ENCODE measurements around the gene MCTP1.

Gene MCTP1

DNA sequence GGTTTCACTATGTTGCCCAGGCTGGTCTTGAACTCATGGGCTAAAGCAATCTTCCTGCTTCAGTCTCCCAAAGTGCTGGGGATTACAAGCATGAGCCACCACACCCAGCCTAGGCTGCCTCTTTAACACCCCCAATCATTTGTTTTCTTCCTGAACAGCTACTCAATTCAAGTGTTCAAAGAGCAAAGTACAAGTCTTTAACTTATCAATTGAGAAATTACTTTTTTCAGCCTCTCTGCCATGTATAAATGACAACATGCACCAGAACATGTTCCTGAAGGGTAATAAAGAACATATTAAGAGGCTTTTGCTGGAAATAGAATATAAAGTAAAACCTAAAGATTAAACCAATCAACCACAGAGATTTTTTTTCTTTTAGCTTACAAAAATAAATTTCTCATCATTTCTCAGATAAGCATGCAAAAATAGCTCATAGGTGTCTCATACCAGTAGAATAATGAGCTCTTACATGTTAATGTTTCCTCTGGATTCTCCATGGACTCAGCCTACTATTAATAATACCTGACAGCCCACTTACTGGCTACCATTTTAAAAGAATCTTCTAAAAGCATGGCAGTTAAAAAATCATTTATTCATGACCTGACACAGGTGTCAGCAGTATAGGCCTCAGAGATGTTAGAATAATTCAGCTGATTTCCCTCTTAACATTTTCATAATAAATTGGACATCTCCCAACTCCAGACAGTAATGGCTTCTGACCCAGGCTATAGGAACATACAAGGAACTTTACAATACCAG lies 60.0 kb downstream of the MCTP1 start:
- H3K36me3 ChIP-seq (replicated peaks; ENCODE audit: low read depth, low read length), result no peaks in the 10 kb centered on the region

DNA sequence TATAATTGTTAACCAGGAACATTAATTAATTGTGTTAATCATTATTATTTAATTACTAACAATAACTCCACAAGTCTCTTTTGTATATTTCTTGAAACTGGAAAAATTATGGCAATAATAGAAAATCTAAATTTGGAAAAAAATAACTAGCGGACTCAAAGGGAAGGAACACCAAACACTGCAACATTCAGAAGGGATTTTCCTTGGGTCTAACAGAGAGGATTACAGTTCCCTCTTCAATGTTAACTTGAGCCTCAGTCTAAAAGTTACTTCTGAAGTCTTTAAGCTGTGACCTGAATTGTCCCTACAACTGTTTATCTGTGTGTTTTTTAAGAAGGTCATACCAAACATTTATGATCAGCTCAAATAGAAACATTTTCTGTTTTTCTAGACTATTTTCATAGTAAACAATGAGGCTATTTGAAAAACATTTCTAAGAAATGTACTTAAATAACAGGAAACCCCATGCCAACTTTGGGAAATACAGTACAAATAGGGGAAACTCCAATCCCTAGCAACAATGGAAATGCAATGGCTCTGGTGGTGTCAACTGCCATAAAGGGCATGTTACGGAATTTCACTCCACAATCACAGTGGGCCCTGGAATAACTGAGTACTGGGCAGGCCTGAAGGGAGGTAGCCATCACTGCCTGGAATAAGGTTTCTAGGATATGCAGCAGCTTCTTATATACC lies 61.2 kb downstream of the MCTP1 start:
- Histone ChIP-seq H3K4me2 (ENCODE audit: low read length) (no peak overlapping the region), H3K4me1 (ENCODE audit: low read length) (no peaks in the 10 kb centered on the region), H3K27me3 (ENCODE audit: low read depth, low read length) (no peaks in the 10 kb centered on the region), H3K36me3 (replicated peaks; ENCODE audit: low read depth, low read length) (no peaks in the 10 kb centered on the region), H3K27ac (ENCODE audit: low read length) (no peak overlapping the region), H3K9me3 (ENCODE audit: insufficient read depth, low read length) (no peaks in the 10 kb centered on the region), H4K20me1 (ENCODE audit: insufficient read depth, low read length) (no peaks in the 10 kb centered on the region), H3K79me2 (ENCODE audit: low read length) (no peaks in the 10 kb centered on the region), H3K4me3 (ENCODE audit: low read length) (no peak overlapping the region), H3K9ac (ENCODE audit: low read length) (no peak overlapping the region), H2AFZ (ENCODE audit: low read depth, low read length) (no peak overlapping the region)
- TF ChIP-seq, protein P1, sequence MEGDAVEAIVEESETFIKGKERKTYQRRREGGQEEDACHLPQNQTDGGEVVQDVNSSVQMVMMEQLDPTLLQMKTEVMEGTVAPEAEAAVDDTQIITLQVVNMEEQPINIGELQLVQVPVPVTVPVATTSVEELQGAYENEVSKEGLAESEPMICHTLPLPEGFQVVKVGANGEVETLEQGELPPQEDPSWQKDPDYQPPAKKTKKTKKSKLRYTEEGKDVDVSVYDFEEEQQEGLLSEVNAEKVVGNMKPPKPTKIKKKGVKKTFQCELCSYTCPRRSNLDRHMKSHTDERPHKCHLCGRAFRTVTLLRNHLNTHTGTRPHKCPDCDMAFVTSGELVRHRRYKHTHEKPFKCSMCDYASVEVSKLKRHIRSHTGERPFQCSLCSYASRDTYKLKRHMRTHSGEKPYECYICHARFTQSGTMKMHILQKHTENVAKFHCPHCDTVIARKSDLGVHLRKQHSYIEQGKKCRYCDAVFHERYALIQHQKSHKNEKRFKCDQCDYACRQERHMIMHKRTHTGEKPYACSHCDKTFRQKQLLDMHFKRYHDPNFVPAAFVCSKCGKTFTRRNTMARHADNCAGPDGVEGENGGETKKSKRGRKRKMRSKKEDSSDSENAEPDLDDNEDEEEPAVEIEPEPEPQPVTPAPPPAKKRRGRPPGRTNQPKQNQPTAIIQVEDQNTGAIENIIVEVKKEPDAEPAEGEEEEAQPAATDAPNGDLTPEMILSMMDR (IDR thresholded peaks at IDR 0.05; ENCODE audit: low read depth, low read length), result no peak
- no peak for TF ChIP-seq EZH2phosphoT487 (IDR thresholded peaks at IDR 0.05; ENCODE audit: low read depth)

More for the DNA sequence above, 60.0 kb downstream of the MCTP1 start:
- Histone ChIP-seq H3K4me1 (ENCODE audit: low read length) (no peaks in the 10 kb centered on the region), H2AFZ (ENCODE audit: low read depth, low read length) (no peak overlapping the region), H3K9me3 (ENCODE audit: insufficient read depth, low read length) (no peaks in the 10 kb centered on the region), H3K4me2 (ENCODE audit: low read length) (no peak overlapping the region), H3K4me3 (ENCODE audit: low read length) (no peak overlapping the region), H3K9ac (ENCODE audit: low read length) (no peak overlapping the region), H3K27ac (ENCODE audit: low read length) (no peak overlapping the region), H3K79me2 (ENCODE audit: low read length) (no peaks in the 10 kb centered on the region), H3K27me3 (ENCODE audit: low read depth, low read length) (no peaks in the 10 kb centered on the region), H4K20me1 (ENCODE audit: insufficient read depth, low read length) (no peaks in the 10 kb centered on the region)
- TF ChIP-seq, protein P1 (IDR thresholded peaks at IDR 0.05; ENCODE audit: low read depth, low read length), result no peak
- no peak for TF ChIP-seq EZH2phosphoT487 (IDR thresholded peaks at IDR 0.05; ENCODE audit: low read depth)

DNA sequence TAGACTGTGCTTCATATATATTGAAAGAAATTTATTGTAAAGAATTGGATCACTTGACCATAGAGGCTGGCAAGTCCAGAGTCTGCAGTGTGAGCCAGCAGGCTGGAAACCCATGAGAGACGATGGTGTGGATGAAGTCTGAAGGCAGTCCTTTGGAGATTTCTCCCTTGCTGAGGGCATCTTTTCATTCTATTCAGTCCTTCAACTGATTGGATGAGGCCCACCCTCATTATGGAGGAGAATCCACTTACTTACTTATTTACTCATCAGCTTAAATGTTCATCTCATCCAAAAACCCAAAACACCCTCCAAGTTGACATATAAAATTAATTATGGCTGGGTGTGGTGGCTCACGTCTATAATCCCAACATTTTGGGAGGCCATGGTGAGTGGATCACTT lies 62.1 kb downstream of the MCTP1 start:
- no peaks in the 10 kb centered on the region for H3K79me2 ChIP-seq (ENCODE audit: low read length)
- H3K27me3 ChIP-seq (ENCODE audit: low read depth, low read length), result no peaks in the 10 kb centered on the region
- H3K4me2 ChIP-seq (ENCODE audit: low read length), result no peak overlapping the region
- H3K27ac ChIP-seq (ENCODE audit: low read length), result no peak overlapping the region
- TF ChIP-seq EZH2phosphoT487 (IDR thresholded peaks at IDR 0.05; ENCODE audit: low read depth), result no peak
- TF ChIP-seq, protein P1 (IDR thresholded peaks at IDR 0.05; ENCODE audit: low read depth, low read length), result no peak
- H2AFZ ChIP-seq (ENCODE audit: low read depth, low read length), result no peak overlapping the region
- H3K9ac ChIP-seq (ENCODE audit: low read length), result no peak overlapping the region
- no peaks in the 10 kb centered on the region for H4K20me1 ChIP-seq (ENCODE audit: insufficient read depth, low read length)
- no peaks in the 10 kb centered on the region for H3K4me1 ChIP-seq (ENCODE audit: low read length)
- H3K4me3 ChIP-seq (ENCODE audit: low read length), result no peak overlapping the region
- no peaks in the 10 kb centered on the region for H3K9me3 ChIP-seq (ENCODE audit: insufficient read depth, low read length)
- H3K36me3 ChIP-seq (replicated peaks; ENCODE audit: low read depth, low read length), result no peaks in the 10 kb centered on the region

DNA sequence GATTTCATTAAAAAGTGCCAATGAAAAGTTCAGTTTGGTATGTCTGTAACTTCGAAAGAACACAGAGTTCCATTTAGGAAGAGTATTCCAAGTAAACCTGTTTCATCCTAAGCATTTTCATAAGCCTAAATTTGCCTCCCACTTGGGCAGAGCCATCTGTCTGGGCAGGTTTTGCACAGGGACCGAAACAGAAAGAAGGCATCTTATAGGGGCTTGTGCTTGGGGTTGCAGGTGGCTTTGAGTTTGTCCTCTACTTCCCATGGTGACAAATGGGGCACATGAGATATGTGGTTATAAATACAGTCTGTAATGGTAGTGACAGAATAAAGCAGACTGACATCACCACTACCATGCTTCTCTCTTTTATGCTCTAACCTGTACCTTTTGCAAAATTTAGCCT lies 63.7 kb downstream of the MCTP1 start:
- no peaks in the 10 kb centered on the region for H3K27me3 ChIP-seq (ENCODE audit: low read depth, low read length)
- no peak overlapping the region for H2AFZ ChIP-seq (ENCODE audit: low read depth, low read length)
- no peak overlapping the region for H3K4me3 ChIP-seq (ENCODE audit: low read length)
- no peaks in the 10 kb centered on the region for H3K79me2 ChIP-seq (ENCODE audit: low read length)
- no peak overlapping the region for H3K27ac ChIP-seq (ENCODE audit: low read length)
- no peaks in the 10 kb centered on the region for H4K20me1 ChIP-seq (ENCODE audit: insufficient read depth, low read length)
- H3K4me2 ChIP-seq (ENCODE audit: low read length), result no peak overlapping the region
- no peak for TF ChIP-seq EZH2phosphoT487 (IDR thresholded peaks at IDR 0.05; ENCODE audit: low read depth)
- TF ChIP-seq, protein P1 (IDR thresholded peaks at IDR 0.05; ENCODE audit: low read depth, low read length), result no peak
- H3K36me3 ChIP-seq (replicated peaks; ENCODE audit: low read depth, low read length), result no peaks in the 10 kb centered on the region
- no peaks in the 10 kb centered on the region for H3K4me1 ChIP-seq (ENCODE audit: low read length)
- no peaks in the 10 kb centered on the region for H3K9me3 ChIP-seq (ENCODE audit: insufficient read depth, low read length)
- H3K9ac ChIP-seq (ENCODE audit: low read length), result no peak overlapping the region

Data from OCI-LY3 (cell line).